Measurements from ENCODE around the gene SPTBN4. TPM values are rescaled to one million over a fixed set of nuclear protein-coding genes. Genes with fewer than 3 reads are reported as not detected.

The SPTBN4 gene
- total RNA-seq, 1 experiment from 2014 or later: 0.48 TPM

- Histone ChIP-seq H3K4me3 (no peak overlapping the region), H3K4me2 (no peak overlapping the region)
Observed at GRCh38 chr19:40512110-40512472, 45.3 kb downstream of the SPTBN4 start.

GRCh38 chr19:40512473-40513344 is 45.9 kb downstream of the SPTBN4 start:
- no peak overlapping the region for H3K4me2 ChIP-seq

More at GRCh38 chr19:40512110-40512472, 45.3 kb downstream of the SPTBN4 start:
- intact Hi-C loops (cut with micrococcal nuclease; ENCODE audit: unreplicated experiment): no loop called here
- POLR2A ChIA-PET (ENCODE audit: unreplicated experiment): no interaction called here
- H4K20me1 ChIP-seq (ENCODE audit: insufficient read depth): no peaks in the 10 kb centered on the region
- no peak for DNase-seq
- CTCF ChIA-PET: interaction anchor here (0.5 kb wide), 1 partner anchor 88 kb away, joined by 6 read pairs; no protein-coding TSS in a partner anchor
- no peaks in the 10 kb centered on the region for H3K36me3 ChIP-seq (ENCODE audit: low read depth)
- H3K27me3 ChIP-seq (ENCODE audit: insufficient read depth, low read depth): peaks cover 18% of the 10 kb centered on the region
- no peaks in the 10 kb centered on the region for H3K9me2 ChIP-seq (ENCODE audit: insufficient read depth)
- H3K79me2 ChIP-seq (ENCODE audit: low read depth): no peaks in the 10 kb centered on the region
- no peaks in the 10 kb centered on the region for H3K4me1 ChIP-seq (replicated peaks; ENCODE audit: insufficient read depth)
- BruUV-seq (replicated peaks): no TSS peak
- H2AFZ ChIP-seq: no peak overlapping the region
- no peaks in the 10 kb centered on the region for H3K9me3 ChIP-seq (ENCODE audit: insufficient read depth, low read depth)
- no peak for TF ChIP-seq CTCF (conservative IDR thresholded peaks at IDR 0.05)
- no peak for TF ChIP-seq EZH2 (IDR thresholded peaks at IDR 0.05; ENCODE audit: low read depth)
- no peak overlapping the region for H3K27ac ChIP-seq
- H3F3A ChIP-seq (ENCODE audit: insufficient read depth, low read depth): no peaks in the 10 kb centered on the region

GRCh38 chr19:40513345-40513678 is 46.5 kb downstream of the SPTBN4 start:
- H3K4me2 ChIP-seq: no peak overlapping the region
- no peaks in the 10 kb centered on the region for H4K20me1 ChIP-seq (ENCODE audit: insufficient read depth)
- no peaks in the 10 kb centered on the region for H3K9me2 ChIP-seq (ENCODE audit: insufficient read depth)
- no peaks in the 10 kb centered on the region for H3K4me1 ChIP-seq (replicated peaks; ENCODE audit: insufficient read depth)
- H3K27me3 ChIP-seq (ENCODE audit: insufficient read depth, low read depth): peaks cover 22% of the 10 kb centered on the region
- H2AFZ ChIP-seq: no peak overlapping the region
- no peaks in the 10 kb centered on the region for H3K36me3 ChIP-seq (ENCODE audit: low read depth)
- H3K79me2 ChIP-seq (ENCODE audit: low read depth): no peaks in the 10 kb centered on the region
- TF ChIP-seq EZH2 (IDR thresholded peaks at IDR 0.05; ENCODE audit: low read depth) (no peak), CTCF (conservative IDR thresholded peaks at IDR 0.05) (no peak)
- CTCF ChIA-PET: no interaction called here
- H3K9me3 ChIP-seq (ENCODE audit: insufficient read depth, low read depth): no peaks in the 10 kb centered on the region
- POLR2A ChIA-PET (ENCODE audit: unreplicated experiment): no interaction called here
- intact Hi-C loops (cut with micrococcal nuclease; ENCODE audit: unreplicated experiment): no loop called here
- H3K27ac ChIP-seq: no peak overlapping the region
- no peaks in the 10 kb centered on the region for H3F3A ChIP-seq (ENCODE audit: insufficient read depth, low read depth)
- no TSS peak for BruUV-seq (replicated peaks)
- no peak overlapping the region for H3K4me3 ChIP-seq
- DNase-seq: no peak

More at GRCh38 chr19:40512473-40513344, 45.9 kb downstream of the SPTBN4 start:
- Histone ChIP-seq H3K4me1 (replicated peaks; ENCODE audit: insufficient read depth) (no peaks in the 10 kb centered on the region), H3K9me2 (ENCODE audit: insufficient read depth) (no peaks in the 10 kb centered on the region), H3K79me2 (ENCODE audit: low read depth) (no peaks in the 10 kb centered on the region), H3K4me3 (no peak overlapping the region), H3K36me3 (ENCODE audit: low read depth) (no peaks in the 10 kb centered on the region), H3F3A (ENCODE audit: insufficient read depth, low read depth) (no peaks in the 10 kb centered on the region), H4K20me1 (ENCODE audit: insufficient read depth) (no peaks in the 10 kb centered on the region), H3K27me3 (ENCODE audit: insufficient read depth, low read depth) (peaks cover 22% of the 10 kb centered on the region), H3K9me3 (ENCODE audit: insufficient read depth, low read depth) (no peaks in the 10 kb centered on the region), H3K27ac (no peak overlapping the region), H2AFZ (no peak overlapping the region)
- ChIA-PET CTCF (no interaction called here), POLR2A (ENCODE audit: unreplicated experiment) (no interaction called here)
- no peak for DNase-seq
- TF ChIP-seq EZH2 (IDR thresholded peaks at IDR 0.05; ENCODE audit: low read depth) (no peak), CTCF (conservative IDR thresholded peaks at IDR 0.05) (no peak)
- intact Hi-C loops (cut with micrococcal nuclease; ENCODE audit: unreplicated experiment): no loop called here
- BruUV-seq (replicated peaks): no TSS peak

Measured in PC-9 (cell line).